DND-41 (cell line): ENCODE measurements around the gene HES3.

Experiments used
- ATAC-seq: fragments of 200-7000 bp; cut with Tn5 transposase; 3 replicates; pipeline ENCODE4 v1.9.1; 2021; ENCODE audit warnings: low read depth; ENCODE audit not compliant: insufficient read depth
- DNase-seq: peaks from one replicate; pipeline ENCODE4 v3.0.0-alpha.2; 2020
- H2AFZ ChIP-seq: 2 replicates; pipeline ENCODE4 v1.6.0; 2012; ENCODE audit warnings: low read depth, low read length
- H3K27ac ChIP-seq: 2 replicates; pipeline ENCODE4 v1.5.1; 2012; ENCODE audit warnings: low read length, inconsistent platforms
- H3K27me3 ChIP-seq: fragments of 200-600 bp; sonication (generic); 2 replicates; pipeline ENCODE4 v1.6.0; 2012; ENCODE audit warnings: low read length, mild to moderate bottlenecking, inconsistent platforms; ENCODE audit not compliant: insufficient read depth, poor library complexity
- H3K36me3 ChIP-seq: 2 replicates; pipeline ENCODE4 v1.5.1; 2012; ENCODE audit warnings: low read length, inconsistent platforms; ENCODE audit not compliant: insufficient read depth
- H3K4me1 ChIP-seq: 2 replicates; pipeline ENCODE4 v1.5.1; 2012; ENCODE audit warnings: mild to moderate bottlenecking, low read length; ENCODE audit not compliant: insufficient read depth
- H3K4me2 ChIP-seq: 2 replicates; pipeline ENCODE4 v1.6.0; 2012; ENCODE audit warnings: mild to moderate bottlenecking, moderate library complexity, low read length, inconsistent platforms; ENCODE audit not compliant: insufficient read depth
- H3K4me3 ChIP-seq, 2 experiments: fragments of 200-600 bp in 1 of 2; shearing (Covaris generic) in 1 of 2; 2 replicates each; pipeline ENCODE4 v1.5.1; 2012 to 2016; ENCODE audit warnings: inconsistent platforms in 2 of 2, low read length in 2 of 2, mild to moderate bottlenecking in 2 of 2, low read depth in 1 of 2, moderate library complexity in 1 of 2
- H3K79me2 ChIP-seq: 2 replicates; pipeline ENCODE4 v1.6.0; 2012; ENCODE audit warnings: low read length, inconsistent platforms; ENCODE audit not compliant: insufficient read depth
- H3K9ac ChIP-seq: 2 replicates; pipeline ENCODE4 v1.6.0; 2012; ENCODE audit warnings: low read depth, mild to moderate bottlenecking, inconsistent platforms, low read length, moderate library complexity
- H3K9me3 ChIP-seq: 2 replicates; pipeline ENCODE4 v1.5.1; 2012; ENCODE audit warnings: low read length, moderate library complexity, mild to moderate bottlenecking, inconsistent platforms; ENCODE audit not compliant: insufficient read depth, severe bottlenecking
- H4K20me1 ChIP-seq: 2 replicates; pipeline ENCODE4 v1.6.0; 2012; ENCODE audit warnings: low read length; ENCODE audit not compliant: insufficient read depth
- EZH2 ChIP-seq: IDR thresholded peaks from 3 replicates; pipeline ENCODE4 v1.6.1; 2012; ENCODE audit warnings: borderline replicate concordance, low read depth, mild to moderate bottlenecking, moderate library complexity, low read length, inconsistent platforms; ENCODE audit not compliant: severe bottlenecking
- TF ChIP-seq, protein P1 (sequence below): IDR thresholded peaks from 2 replicates; pipeline ENCODE4 v1.5.1; 2012; ENCODE audit warnings: borderline replicate concordance, low read length, moderate library complexity, mild to moderate bottlenecking; ENCODE audit not compliant: poor library complexity, severe bottlenecking; ENCODE audit errors: extremely low read depth

The HES3 gene

DNA sequence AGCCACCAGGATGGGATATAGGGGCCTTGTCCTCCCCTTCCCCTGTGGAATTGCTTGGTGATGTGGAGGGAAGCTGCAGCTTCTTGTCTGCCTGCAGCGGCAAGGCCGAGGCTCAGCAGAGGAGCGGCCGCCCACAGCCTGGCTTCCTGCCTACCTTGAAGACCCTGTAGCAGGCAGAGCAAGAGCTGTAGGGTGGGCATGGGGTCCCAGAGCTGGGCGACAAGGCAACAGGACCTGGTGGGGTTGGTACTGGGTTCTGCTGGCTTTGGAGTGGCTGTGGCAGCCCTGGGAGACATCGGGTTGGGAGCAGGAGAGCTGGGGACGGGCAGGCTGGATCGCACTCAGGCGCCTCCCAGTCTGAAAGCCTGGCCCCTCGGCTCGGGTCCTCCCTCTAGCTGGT, 22.7 kb downstream of the HES3 start:
- H3K27me3 ChIP-seq = no peaks in the 10 kb centered on the region
- no peak overlapping the region for H3K4me3 ChIP-seq
- H3K9ac ChIP-seq = no peak overlapping the region
- no peak overlapping the region for H2AFZ ChIP-seq
- peaks cover 75% of the 10 kb centered on the region for H4K20me1 ChIP-seq
- H3K27ac ChIP-seq = no peak overlapping the region
- peaks cover 59% of the 10 kb centered on the region for H3K36me3 ChIP-seq
- no peak overlapping the region for H3K4me2 ChIP-seq
- H3K79me2 ChIP-seq = no peaks in the 10 kb centered on the region
- TF ChIP-seq, protein P1, sequence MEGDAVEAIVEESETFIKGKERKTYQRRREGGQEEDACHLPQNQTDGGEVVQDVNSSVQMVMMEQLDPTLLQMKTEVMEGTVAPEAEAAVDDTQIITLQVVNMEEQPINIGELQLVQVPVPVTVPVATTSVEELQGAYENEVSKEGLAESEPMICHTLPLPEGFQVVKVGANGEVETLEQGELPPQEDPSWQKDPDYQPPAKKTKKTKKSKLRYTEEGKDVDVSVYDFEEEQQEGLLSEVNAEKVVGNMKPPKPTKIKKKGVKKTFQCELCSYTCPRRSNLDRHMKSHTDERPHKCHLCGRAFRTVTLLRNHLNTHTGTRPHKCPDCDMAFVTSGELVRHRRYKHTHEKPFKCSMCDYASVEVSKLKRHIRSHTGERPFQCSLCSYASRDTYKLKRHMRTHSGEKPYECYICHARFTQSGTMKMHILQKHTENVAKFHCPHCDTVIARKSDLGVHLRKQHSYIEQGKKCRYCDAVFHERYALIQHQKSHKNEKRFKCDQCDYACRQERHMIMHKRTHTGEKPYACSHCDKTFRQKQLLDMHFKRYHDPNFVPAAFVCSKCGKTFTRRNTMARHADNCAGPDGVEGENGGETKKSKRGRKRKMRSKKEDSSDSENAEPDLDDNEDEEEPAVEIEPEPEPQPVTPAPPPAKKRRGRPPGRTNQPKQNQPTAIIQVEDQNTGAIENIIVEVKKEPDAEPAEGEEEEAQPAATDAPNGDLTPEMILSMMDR = no peak
- TF ChIP-seq EZH2 = no peak
- ATAC-seq = no peak
- H3K4me1 ChIP-seq = no peaks in the 10 kb centered on the region
- H3K9me3 ChIP-seq = no peaks in the 10 kb centered on the region
- DNase-seq = no peak

DNA sequence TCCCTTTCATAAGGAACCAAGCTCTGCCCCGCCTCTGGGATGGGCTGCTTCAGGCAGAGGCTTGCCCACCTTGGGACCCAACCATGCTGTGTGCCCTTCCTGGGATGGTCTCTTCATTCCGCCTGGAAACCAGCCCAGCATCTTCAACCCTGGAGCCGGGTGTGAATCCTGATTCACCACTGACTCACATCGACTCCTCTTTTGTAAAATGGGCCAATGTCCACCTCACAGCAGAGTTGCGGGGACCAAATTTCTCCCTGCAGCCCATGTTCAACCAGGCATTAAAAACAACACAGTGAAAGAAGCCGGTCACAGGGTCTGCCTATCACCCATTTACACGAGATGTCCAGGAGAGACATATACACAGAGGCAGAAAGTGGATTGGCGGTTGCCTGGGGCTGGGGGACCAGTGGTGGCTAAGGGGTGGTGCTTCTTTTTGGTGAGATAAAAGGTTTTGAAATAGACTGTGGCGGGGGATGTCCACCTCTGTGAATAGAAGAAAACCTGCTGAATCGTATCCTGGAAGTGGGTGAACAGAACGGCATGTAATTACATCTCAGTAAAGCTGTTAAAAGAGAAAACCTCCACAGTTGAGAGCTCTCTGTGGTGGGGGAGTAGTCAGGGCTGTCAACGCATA, 23.8 kb downstream of the HES3 start:
- Histone ChIP-seq H4K20me1 (peaks cover 72% of the 10 kb centered on the region), H3K79me2 (no peaks in the 10 kb centered on the region), H3K9ac (no peak overlapping the region), H3K9me3 (no peaks in the 10 kb centered on the region), H3K4me1 (no peaks in the 10 kb centered on the region), H3K36me3 (peaks cover 70% of the 10 kb centered on the region), H3K27ac (no peak overlapping the region), H3K4me3 (no peak overlapping the region), H3K27me3 (no peaks in the 10 kb centered on the region), H3K4me2 (no peak overlapping the region), H2AFZ (no peak overlapping the region)
- TF ChIP-seq EZH2 = no peak
- TF ChIP-seq, protein P1 = no peak
- no peak for ATAC-seq
- DNase-seq = no peak

DNA sequence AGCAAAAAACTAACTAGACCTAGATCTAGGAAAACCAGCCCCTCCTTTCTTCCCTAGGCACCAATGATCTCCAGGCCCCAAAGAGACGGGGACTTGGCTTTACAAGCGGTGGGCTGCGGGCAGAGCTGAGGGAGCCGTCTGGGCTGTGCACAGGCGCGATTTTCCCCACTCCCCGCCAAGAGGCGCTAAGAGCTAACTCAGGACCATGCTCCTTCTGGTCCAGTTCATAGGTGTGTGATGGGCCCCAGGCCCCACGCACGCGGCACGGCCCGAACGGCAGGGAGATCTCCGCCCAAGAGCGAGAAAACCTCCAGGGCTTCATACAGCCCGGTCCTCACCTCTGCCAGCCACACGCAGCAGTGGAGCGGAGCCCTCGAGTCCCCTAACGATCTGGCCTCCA, 24.4 kb downstream of the HES3 start:
- no peak overlapping the region for H3K4me3 ChIP-seq
- H4K20me1 ChIP-seq = peaks cover 73% of the 10 kb centered on the region
- H3K27ac ChIP-seq = no peak overlapping the region
- H3K9ac ChIP-seq = no peak overlapping the region
- H3K4me1 ChIP-seq = no peaks in the 10 kb centered on the region
- H3K4me2 ChIP-seq = no peak overlapping the region
- ATAC-seq = no peak
- DNase-seq = no peak
- no peak overlapping the region for H2AFZ ChIP-seq
- no peaks in the 10 kb centered on the region for H3K27me3 ChIP-seq
- no peaks in the 10 kb centered on the region for H3K9me3 ChIP-seq
- TF ChIP-seq, protein P1 = no peak
- no peak for TF ChIP-seq EZH2
- H3K79me2 ChIP-seq = no peaks in the 10 kb centered on the region
- peaks cover 73% of the 10 kb centered on the region for H3K36me3 ChIP-seq
